Left ventricle myocardium superior (tissue), 1 donor: ENCODE measurements around the gene KPNA5. TPM values are rescaled to one million over a fixed set of nuclear protein-coding genes. Genes with fewer than 3 reads are reported as not detected.
"Not testable (repeated sequence)": the region's sequence is repeated elsewhere in the genome, so short reads cannot be mapped to it uniquely, and the experiment has no call there.

Experiments
- ATAC-seq: fragments of 200-7000 bp; cut with Tn5 transposase; one replicate; pipeline ENCODE4 v1.9.1; 2020; ENCODE audit warnings: mild to moderate bottlenecking, moderate library complexity
- DNase-seq: peaks from one replicate; pipeline ENCODE4 v3.0.0-alpha.2; 2020
- intact Hi-C: fragments of 100-400 bp; cut with micrococcal nuclease; formaldehyde crosslinking; loops from one replicate; pipeline ENCODE4 v1.11.0; 2022
- long read RNA-seq: library from polyadenylated mRNA; unstranded; transcript quantifications from one replicate; pipeline ENCODE4 v2.0.0, GENCODE V29; 2021
- total RNA-seq: library from RNA; stranded (reverse); fragmentation: NEBNext Ultra II Directional; extraction: Animal tissue kit (Norgen Biotek cat#: 25700); gene quantifications from one replicate; pipeline ENCODE4 v1.2.1, GENCODE V29; 2021
- donor health status: DM: no; HTN: yes; CAD: no; lungs with severe emphysema.

The KPNA5 gene
- 7.2 TPM for total RNA-seq
- long read RNA-seq, full-length matches to known transcripts = 8 of 10 reads
- long read RNA-seq, partial matches to known transcripts = 0 of 10 reads
- long read RNA-seq, other reads (novel, unspliced or antisense) = 2 of 10 reads

DNA sequence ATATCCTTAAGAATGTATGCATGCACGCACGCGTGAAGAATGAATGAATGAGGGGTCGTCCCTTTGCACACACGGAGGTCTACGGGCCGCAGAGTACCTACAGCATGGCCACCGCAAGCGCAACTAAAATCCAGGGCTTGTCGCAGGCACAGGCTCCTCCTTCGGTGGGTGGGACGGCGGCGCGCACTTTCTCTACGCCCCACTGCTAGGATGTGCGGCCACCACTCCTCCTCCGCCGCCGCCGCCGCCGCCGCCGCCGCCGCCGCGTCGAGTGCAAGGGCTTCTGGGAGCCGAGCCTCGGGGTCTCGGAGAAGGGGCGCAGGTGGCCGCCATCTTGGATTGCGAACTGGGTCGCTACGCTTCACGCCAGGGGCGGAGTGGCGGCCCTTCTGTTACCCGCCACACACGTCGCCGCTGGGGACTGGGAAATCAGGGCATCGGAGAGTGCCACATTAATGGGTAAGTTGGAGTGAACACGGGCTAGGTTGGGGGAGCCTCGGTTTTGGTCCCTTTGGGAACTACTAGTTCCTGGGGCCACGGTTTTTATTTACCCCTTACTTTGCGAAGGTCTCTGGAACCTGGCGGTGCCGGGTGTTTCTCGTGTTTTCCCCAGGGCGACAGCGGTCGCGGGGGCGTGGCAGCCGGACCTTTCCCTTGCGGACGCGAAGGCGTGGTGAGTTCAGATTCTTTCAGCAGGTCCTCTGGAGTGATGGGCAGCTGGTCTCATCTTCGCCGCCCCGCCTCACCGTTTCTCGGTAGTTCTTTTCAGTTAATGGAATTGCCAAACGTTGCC, at the start of gene KPNA5:
TSS of gene KPNA5 (plus strand) at position 332 of the 793 bp plus-strand sequence. CDS start at position 456, 124 bp downstream.
- ATAC-seq = peak; percentile 99
- intact Hi-C loops = no loop called here

GRCh38 chr6:116631379-116631990, 49.5 kb upstream of the KPNA5 start:
- intact Hi-C loops = no loop called here
- ATAC-seq (no peak), DNase-seq (no peak)

More for the DNA sequence above, at the start of gene KPNA5:
- DNase-seq = peak; percentile 95

DNA sequence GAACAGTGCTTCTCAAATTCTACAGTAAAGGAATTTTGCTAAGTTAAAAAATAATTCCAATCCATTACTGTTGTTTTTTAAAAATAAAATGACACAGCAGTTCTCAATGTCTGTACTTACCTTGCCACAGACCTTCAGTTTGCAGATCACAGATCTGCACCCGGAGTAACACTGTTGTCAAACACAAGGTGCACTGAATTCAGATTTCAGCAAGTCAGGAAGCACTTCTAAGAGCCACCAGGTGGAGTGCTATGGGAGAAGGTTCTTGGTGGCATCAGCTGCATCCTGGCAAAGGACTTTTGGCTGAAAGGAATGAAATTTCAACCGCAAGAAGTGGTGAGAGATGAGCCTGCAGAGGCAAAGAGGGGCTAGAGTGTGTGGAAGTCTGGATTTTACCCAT, 47.3 kb upstream of the KPNA5 start:
- ATAC-seq = no peak
- DNase-seq = no peak
- intact Hi-C loops = no loop called here

- intact Hi-C loops = no loop called here
- no peak for ATAC-seq
Observed at GRCh38 chr6:116648156-116648555, 32.9 kb upstream of the KPNA5 start.

GRCh38 chr6:116649129-116649528, 31.9 kb upstream of the KPNA5 start:
- no peak for ATAC-seq
- intact Hi-C loops = no loop called here
- no peak for DNase-seq

More at GRCh38 chr6:116648156-116648555, 32.9 kb upstream of the KPNA5 start:
- DNase-seq = no peak

DNA sequence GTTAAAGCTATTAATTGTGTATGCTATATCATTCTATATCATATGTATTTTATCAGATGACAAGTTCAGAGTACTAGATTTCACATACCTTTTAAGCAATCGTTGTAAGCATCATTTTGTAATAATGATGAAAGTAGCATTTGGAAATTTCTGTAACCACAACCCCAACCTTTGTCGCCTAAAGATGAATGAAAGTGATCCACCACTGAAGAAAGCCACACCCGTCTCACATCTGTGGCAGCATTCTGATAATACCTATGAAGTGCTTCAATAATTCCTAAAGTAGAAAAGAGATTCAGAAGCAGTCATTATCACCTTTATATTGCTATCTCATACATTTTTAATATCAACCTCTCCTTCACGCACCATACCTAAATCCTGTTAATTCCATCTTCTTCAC, 29.1 kb upstream of the KPNA5 start:
- DNase-seq (no peak), ATAC-seq (no peak)
- intact Hi-C loops = no loop called here

- intact Hi-C loops = no loop called here
- DNase-seq = no peak
- ATAC-seq = no peak
Observed at GRCh38 chr6:116661594-116661993, 19.4 kb upstream of the KPNA5 start.

DNA sequence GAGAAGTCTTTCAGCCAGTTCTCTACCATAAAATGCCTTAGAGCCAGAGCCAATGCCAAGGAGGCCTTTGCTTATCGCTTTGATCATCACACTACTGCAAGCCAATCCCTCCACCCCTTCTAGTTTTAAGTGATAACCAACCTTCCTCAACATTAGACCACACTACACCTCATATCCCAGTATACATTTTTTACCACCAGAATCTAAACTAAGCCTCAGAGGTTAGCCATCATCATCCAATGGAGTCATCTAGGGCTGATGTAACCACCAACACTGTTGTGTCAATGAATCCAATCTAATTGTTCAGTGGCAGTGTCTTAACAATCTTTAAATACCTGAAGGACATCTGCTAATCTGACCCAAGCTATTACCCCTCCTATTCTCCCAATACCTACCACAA, 18.8 kb upstream of the KPNA5 start:
- intact Hi-C loops = no loop called here
- DNase-seq (no peak), ATAC-seq (no peak)

DNA sequence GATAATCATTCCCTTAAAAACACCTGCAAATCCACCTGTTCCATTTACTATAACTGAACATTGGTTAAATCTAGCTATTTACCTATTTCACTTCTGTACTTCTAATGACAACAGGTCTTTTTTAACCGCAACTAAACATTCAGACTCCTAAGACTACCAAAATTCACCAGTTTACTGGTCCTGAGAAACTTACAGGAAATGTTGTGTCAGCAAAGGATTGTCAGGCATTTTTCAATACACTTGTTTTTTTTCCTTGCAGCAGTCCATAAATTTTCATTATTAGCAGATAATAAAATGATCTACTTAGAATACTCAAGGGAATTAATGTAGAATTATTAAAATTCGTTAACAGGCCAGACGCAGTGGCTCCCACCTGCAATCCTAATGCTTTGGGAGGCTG, 17.7 kb upstream of the KPNA5 start:
- DNase-seq (no peak), ATAC-seq (no peak)
- intact Hi-C loops = no loop called here

DNA sequence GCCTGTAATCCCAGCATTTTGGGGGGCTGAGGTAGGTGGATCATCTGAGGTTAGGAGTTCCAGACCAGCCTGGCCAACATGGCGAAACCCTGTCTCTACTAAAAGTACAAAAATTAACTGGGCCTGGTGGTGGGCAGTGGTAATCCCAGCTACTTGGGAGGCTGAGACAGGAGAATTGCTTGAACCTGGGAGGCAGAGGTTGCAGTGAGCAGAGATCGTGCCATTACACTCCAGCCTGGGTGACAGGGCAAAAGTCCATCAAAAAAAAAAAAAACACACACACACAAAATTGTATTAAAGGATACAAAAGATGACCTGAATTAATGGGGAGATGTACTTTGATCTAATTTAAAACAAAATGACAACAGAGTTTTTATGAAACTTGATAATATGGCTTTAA, 16.8 kb upstream of the KPNA5 start:
- intact Hi-C loops, ATAC-seq, DNase-seq: not testable (repeated sequence)

GRCh38 chr6:116665464-116665863, 15.5 kb upstream of the KPNA5 start:
- intact Hi-C loops = no loop called here
- no peak for DNase-seq
- no peak for ATAC-seq

DNA sequence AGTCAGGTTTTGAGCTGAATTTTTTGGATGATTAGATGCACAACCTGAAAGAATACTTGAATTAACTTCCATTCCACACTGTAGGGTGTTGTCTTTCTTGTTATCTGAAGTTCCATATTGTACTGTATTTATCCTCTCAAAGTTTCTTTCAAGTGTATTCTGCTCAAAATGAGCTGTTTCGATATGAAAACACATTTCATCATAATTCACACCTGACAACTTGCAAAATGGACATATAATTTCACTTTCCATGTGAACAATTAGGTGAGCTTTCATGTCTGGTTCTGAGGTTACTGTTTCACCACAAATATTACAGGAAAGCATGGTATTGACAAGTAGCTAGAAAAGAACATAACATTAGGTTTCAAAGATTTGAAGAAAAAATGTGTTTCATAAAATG, 14.1 kb upstream of the KPNA5 start:
- intact Hi-C loops = no loop called here
- ATAC-seq = no peak
- no peak for DNase-seq

DNA sequence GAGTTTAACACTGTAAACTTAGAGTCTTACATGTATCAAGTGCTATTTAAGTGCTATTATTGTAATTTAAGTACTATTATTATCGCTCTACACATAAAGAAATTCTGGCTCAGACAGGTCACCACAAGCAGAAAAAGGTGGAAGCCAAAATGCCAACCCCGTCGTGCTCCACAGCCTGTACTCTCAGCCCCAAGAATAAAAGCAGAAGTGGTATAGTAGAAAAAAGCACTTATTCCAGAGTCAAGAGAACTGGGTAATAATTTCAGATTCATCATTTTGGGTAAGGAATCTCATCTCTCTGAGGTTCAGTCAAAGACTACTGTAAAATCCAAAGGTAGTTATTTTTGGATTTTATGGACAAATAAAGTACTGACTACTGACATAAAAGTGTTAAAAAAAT, 13.4 kb upstream of the KPNA5 start:
- no peak for DNase-seq
- ATAC-seq = no peak
- intact Hi-C loops = no loop called here

- DNase-seq = no peak
- intact Hi-C loops = no loop called here
- no peak for ATAC-seq
Observed at GRCh38 chr6:116672306-116672705, 8.7 kb upstream of the KPNA5 start.

DNA sequence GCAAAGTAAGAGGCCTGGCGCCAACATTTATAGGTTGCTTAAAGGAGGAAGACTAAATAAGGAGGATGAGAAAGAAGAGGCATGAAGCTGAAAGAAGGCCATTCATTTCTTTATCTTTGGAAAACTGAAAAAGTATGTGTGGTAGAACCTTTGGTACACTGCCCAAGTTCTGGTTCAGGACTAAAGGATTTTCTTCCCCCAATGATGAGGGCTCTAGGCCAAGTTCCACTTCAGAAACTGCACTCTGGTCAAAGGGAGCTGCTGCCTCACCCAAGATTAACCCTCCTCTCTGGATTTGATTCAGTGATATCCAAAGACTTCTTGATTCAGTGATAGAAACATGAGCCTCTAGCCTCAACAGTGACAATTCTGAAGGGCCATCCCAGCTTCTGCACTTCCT, 5.0 kb upstream of the KPNA5 start:
- ATAC-seq (no peak), DNase-seq (no peak)
- intact Hi-C loops = no loop called here

GRCh38 chr6:116682334-116682712, 1.3 kb downstream of the KPNA5 start:
- intact Hi-C loops = no loop called here

GRCh38 chr6:116685437-116685993, 4.5 kb downstream of the KPNA5 start:
- no peak for ATAC-seq
- intact Hi-C loops = no loop called here
- DNase-seq = no peak

More at GRCh38 chr6:116682334-116682712, 1.3 kb downstream of the KPNA5 start:
- no peak for ATAC-seq
- no peak for DNase-seq

DNA sequence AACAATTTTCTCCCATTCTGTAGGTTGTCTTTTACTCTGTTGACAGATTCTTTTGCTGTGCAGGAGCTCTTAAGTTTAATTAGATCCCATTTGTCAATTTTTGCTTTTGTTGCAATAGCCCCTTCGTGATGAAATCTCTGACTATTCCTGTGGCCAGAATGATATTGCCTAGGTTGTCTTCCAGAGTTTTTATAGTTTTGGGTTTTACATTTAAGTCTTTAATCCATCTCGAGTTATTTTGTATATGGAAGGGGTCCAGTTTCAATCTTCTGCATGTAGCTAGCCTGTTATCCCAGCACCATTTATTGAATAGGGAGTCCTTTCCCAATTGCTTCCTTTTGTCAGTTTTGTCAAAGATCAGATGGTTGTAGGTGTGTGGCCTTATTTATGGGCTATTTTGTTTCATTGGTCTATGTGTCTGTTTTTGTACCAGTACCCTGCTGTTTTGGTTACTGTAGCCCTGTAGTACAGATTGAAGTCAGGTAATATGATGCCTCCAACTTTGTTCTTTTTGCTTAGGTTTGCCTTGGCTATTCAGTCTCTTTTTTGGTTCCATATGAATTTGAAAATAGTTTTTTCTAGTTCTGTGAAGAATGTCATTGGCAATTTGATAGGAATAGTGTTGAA, 5.6 kb downstream of the KPNA5 start:
- ATAC-seq, DNase-seq, intact Hi-C loops: not testable (repeated sequence)

- no peak for DNase-seq
- ATAC-seq = no peak
- intact Hi-C loops = no loop called here
Observed at GRCh38 chr6:116691154-116691553, 10.1 kb downstream of the KPNA5 start.

- ATAC-seq, DNase-seq, intact Hi-C loops: not testable (repeated sequence)
Observed at GRCh38 chr6:116692873-116693272, 11.9 kb downstream of the KPNA5 start.
